K562 (cell line): ENCODE data around the gene KCNK7. TPM values are rescaled to one million over a fixed set of nuclear protein-coding genes. Genes with fewer than 3 reads are reported as not detected.

Experiments
- CHD4 ChIP-seq: fragments of 200-600 bp; sonication (generic); IDR thresholded peaks from 3 replicates; pipeline ENCODE4 v1.6.1; 2012; ENCODE audit warnings: low read depth, mild to moderate bottlenecking, mixed read lengths, low read length, inconsistent platforms; ENCODE audit not compliant: insufficient read depth, insufficient replicate concordance, poor library complexity, severe bottlenecking
- FOXK2 ChIP-seq, 2 experiments: fragments of 450-650 bp; IDR thresholded peaks in 1 of 2; conservative IDR thresholded peaks in 1 of 2; 2 replicates each; pipeline ENCODE4 v1.6.1; 2016; ENCODE audit warnings: low read depth in 2 of 2, mild to moderate bottlenecking in 1 of 2
- GMEB1 ChIP-seq: fragments of 250-450 bp; sonication (Bioruptor Pico); IDR thresholded peaks from 2 replicates; pipeline ENCODE4 v1.4.0; 2020; ENCODE audit warnings: mild to moderate bottlenecking
- MCM3 ChIP-seq: fragments of 450-650 bp; IDR thresholded peaks from 2 replicates; pipeline ENCODE4 v1.6.1; 2016
- MTF1 ChIP-seq: fragments of 250-450 bp; sonication (Bioruptor Pico); IDR thresholded peaks from 2 replicates; pipeline ENCODE4 v1.9.0; 2021; ENCODE audit warnings: moderate library complexity, mild to moderate bottlenecking, inconsistent platforms, borderline replicate concordance
- PCBP1 ChIP-seq: fragments of 200-400 bp; formaldehyde crosslinking; IDR thresholded peaks from 2 replicates; pipeline ENCODE4 v1.6.1; 2018; ENCODE audit warnings: mild to moderate bottlenecking, low read depth, low read length; ENCODE audit not compliant: poor library complexity, severe bottlenecking
- RBM34 ChIP-seq: fragments of 200-400 bp; formaldehyde crosslinking; IDR thresholded peaks from 2 replicates; pipeline ENCODE4 v1.6.1; 2018; ENCODE audit warnings: low read length, borderline replicate concordance; ENCODE audit not compliant: insufficient read depth
- SMARCA5 ChIP-seq: fragments of 450-650 bp; IDR thresholded peaks from 2 replicates; pipeline ENCODE4 v1.6.1; 2016
- TOE1 ChIP-seq, 2 experiments: fragments of 450-650 bp in 1 of 2; sonication (generic) in 1 of 2; formaldehyde crosslinking in 1 of 2; IDR thresholded peaks; 2 replicates each; pipeline versions ENCODE4 v1.7.1 to v1.8.0; 2016 to 2022; ENCODE audit warnings: borderline replicate concordance in 2 of 2, mild to moderate bottlenecking in 2 of 2, antibody characterized with exemption in 1 of 2, inconsistent platforms in 1 of 2, low read depth in 1 of 2, missing genetic modification reagents in 1 of 2, moderate library complexity in 1 of 2
- ZNF232 ChIP-seq: sonication (generic); formaldehyde crosslinking; IDR thresholded peaks from 2 replicates; pipeline ENCODE4 v1.8.0; 2022; ENCODE audit warnings: mild to moderate bottlenecking, missing genetic modification reagents
- ZNF318 ChIP-seq, 2 experiments: fragments of 450-650 bp; IDR thresholded peaks; 2 replicates each; pipeline ENCODE4 v1.6.1; 2016; ENCODE audit warnings: mild to moderate bottlenecking in 2 of 2, borderline replicate concordance in 1 of 2, low read depth in 1 of 2, moderate library complexity in 1 of 2
- polyA plus RNA-seq, 8 experiments: library from polyadenylated mRNA; depleted of rRNA in 4 of 8; stranded (reverse) in 5 of 8; unstranded in 3 of 8; fragments of >200 nt; fragmentation: Nextera tagmentation in 2 of 8; fragmentation: Illumina TruSeq in 1 of 8; extraction: Ambion mirVana in 2 of 8; extraction: Trizol in 1 of 8; gene quantifications; 2 replicates each; pipeline versions ENCODE4 v1.2.1 to v1.2.3, GENCODE V29; 2011 to 2014; ENCODE audit warnings: inconsistent platforms in 1 of 8, missing spikeins in 1 of 8
- total RNA-seq, 7 experiments: library from RNA; depleted of rRNA in 6 of 7; stranded (reverse); fragments of >200 nt in 6 of 7; fragmentation: Illumina TruSeq in 2 of 7; extraction: Trizol in 2 of 7; gene quantifications; 2 replicates each; pipeline versions ENCODE4 v1.2.1 to v1.2.3, GENCODE V29; 2011 to 2021; ENCODE audit warnings: low replicate concordance in 1 of 7
- TF ChIP-seq, protein P1 (sequence below): fragments of 450-650 bp; IDR thresholded peaks from 2 replicates; pipeline ENCODE4 v1.6.1; 2018; ENCODE audit warnings: mild to moderate bottlenecking, low read depth; ENCODE audit not compliant: partially characterized antibody

The KCNK7 gene
- total and polyA plus RNA-seq, 9 of the 15 experiments (the other 6 are each of a cell fraction or from before 2014, with no cell fraction given): 0.07 to 0.40 TPM; not detected in 7

DNA sequence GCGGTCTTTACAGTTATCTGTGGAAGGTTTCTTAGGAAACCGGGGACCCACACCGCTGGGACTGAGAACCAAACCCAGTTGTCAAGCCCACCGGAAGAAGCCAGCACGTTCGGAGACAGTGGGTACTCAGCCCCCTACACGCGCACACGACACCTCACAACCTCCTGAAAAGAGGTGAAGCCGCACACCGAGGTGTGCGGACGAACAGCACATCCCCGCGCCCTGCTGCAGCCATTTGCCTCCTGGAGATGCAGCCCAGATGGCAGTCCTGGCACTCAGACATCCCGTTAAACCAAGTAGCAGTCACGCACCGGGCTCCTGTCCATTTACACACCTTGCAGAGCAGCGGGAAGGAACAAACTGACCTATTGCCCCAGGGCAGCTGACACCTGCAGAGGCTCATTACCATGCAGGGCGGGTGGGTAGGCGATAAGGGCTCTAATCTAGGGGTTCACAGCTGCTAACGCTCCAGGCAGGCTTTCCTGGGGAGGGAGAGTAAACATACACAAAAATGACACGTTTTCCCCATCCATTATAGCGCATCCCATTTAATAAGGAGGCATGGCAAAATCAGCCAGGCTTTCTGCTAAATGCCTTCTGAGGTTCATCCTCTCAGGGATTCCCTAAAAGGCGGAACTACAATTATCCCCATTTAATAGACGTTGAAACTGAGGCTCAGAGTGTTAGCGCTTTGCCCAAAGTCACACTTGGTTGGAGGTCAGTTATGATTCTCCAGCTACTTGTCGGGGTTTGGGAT lies 20.6 kb downstream of the KCNK7 start (continued):
- peak in 1 of 2 experiments; percentile 77; a peak in 2 of 4 replicates for TF ChIP-seq ZNF318 (IDR thresholded peaks at IDR 0.05; ENCODE audit: borderline replicate concordance in 1 of 2, low read depth in 1 of 2)
- TF ChIP-seq RBM34: no peak
- no peak for TF ChIP-seq GMEB1 (CRISPR knock-in tag)
- peak; percentile 61; the same call in 1 of the 2 replicates for TF ChIP-seq TOE1 (IDR thresholded peaks at IDR 0.05; ENCODE audit: borderline replicate concordance)
- no peak for TF ChIP-seq TOE1 (CRISPR knock-in tag; IDR thresholded peaks at IDR 0.05; ENCODE audit: borderline replicate concordance, low read depth)
- peak; percentile 100 for TF ChIP-seq CHD4
- no peak for TF ChIP-seq MCM3
- no peak for TF ChIP-seq ZNF232 (CRISPR knock-in tag)
- TF ChIP-seq FOXK2 (conservative IDR thresholded peaks at IDR 0.05 in 1 of 2, IDR thresholded peaks at IDR 0.05 in 1 of 2; ENCODE audit: low read depth in 2 of 2): peak; percentile 48 to 58; a peak in 2 of 4 replicates
- TF ChIP-seq PCBP1: no peak
- no peak for TF ChIP-seq MTF1 (CRISPR knock-in tag)
- TF ChIP-seq, protein P1, sequence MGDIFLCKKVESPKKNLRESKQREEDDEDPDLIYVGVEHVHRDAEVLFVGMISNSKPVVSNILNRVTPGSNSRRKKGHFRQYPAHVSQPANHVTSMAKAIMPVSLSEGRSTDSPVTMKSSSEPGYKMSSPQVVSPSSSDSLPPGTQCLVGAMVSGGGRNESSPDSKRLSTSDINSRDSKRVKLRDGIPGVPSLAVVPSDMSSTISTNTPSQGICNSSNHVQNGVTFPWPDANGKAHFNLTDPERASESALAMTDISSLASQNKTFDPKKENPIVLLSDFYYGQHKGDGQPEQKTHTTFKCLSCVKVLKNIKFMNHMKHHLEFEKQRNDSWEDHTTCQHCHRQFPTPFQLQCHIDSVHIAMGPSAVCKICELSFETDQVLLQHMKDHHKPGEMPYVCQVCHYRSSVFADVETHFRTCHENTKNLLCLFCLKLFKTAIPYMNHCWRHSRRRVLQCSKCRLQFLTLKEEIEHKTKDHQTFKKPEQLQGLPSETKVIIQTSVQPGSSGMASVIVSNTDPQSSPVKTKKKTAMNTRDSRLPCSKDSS: no peak
- peak; percentile 100 for TF ChIP-seq SMARCA5
